HL-60 (cell line): Measurements from ENCODE around the gene NLGN3.

Source experiments
- DNase-seq, 2 experiments: peaks; one replicate each; pipeline ENCODE4 v3.0.0-alpha.2; 2010 to 2020; ENCODE audit warnings: low read depth in 1 of 2, low spot score in 1 of 2
- H3K27ac ChIP-seq: fragments of 250-450 bp; sonication (Bioruptor Pico); replicated peaks from 2 replicates; pipeline ENCODE4 v1.5.1; 2020; ENCODE audit warnings: mild to moderate bottlenecking, moderate library complexity
- H3K27me3 ChIP-seq: fragments of 250-450 bp; sonication (Bioruptor Pico); 2 replicates; pipeline ENCODE4 v1.5.1; 2021; ENCODE audit warnings: mild to moderate bottlenecking, moderate library complexity; ENCODE audit not compliant: insufficient read depth, poor library complexity, severe bottlenecking
- H3K4me3 ChIP-seq: replicated peaks from 2 replicates; pipeline ENCODE4 v1.5.1; 2011; ENCODE audit warnings: mild to moderate bottlenecking, control low read depth, low read length; ENCODE audit not compliant: insufficient read depth
- GABPA ChIP-seq: IDR thresholded peaks from 2 replicates; pipeline ENCODE4 v1.6.1; 2012; ENCODE audit warnings: low read depth
- POLR2AphosphoS5 ChIP-seq: IDR thresholded peaks from 2 replicates; pipeline ENCODE4 v1.6.1; 2012; ENCODE audit warnings: low read depth
- REST ChIP-seq: IDR thresholded peaks from 2 replicates; pipeline ENCODE4 v1.6.1; 2012; ENCODE audit warnings: low read depth; ENCODE audit not compliant: insufficient replicate concordance
- SPI1 ChIP-seq: IDR thresholded peaks from 2 replicates; pipeline ENCODE4 v1.6.1; 2012; ENCODE audit warnings: low read depth, mild to moderate bottlenecking, borderline replicate concordance
- TF ChIP-seq, protein P1 (sequence below): IDR thresholded peaks from one replicate; pipeline ENCODE4 v1.5.1; 2011; ENCODE audit warnings: low read length, control low read depth, inconsistent platforms; ENCODE audit not compliant: insufficient read depth

The NLGN3 gene

DNA sequence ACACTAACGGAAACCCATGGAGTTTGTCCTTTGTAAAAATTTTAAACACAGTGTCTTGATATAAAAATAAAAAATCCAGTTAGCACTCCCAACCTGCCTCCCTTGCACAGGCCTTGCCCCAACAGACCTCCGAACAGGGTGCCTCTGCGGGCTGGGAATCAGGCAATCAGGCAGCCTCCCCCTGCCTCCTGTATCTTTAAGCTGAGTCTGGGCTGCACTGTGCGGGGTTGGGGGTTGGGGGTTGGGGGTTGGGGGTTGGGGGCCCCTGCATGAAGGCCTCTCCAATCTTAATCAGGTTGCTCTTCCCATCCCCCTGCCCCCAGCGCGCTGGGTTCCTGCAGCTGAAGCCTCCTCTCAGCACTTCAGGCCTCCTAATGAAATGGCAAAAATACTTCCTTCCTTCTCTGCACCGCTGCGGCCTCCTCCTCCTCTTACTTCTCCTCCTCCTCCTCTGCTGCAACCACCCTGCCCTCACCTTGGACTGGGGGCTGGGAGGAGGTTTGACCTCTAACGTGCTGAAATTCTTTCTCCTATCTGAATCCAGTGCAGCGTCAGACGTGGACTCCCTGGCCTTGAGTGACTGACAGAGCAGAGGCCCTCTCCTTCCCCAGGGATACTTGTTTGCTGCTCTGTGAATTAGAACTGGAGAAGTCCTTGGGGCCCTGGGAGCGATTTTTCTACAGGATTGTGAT, 26.6 kb downstream of the NLGN3 start:
- no peak overlapping the region for H3K4me3 ChIP-seq
- peak; percentile 32 to 82 for DNase-seq
- no peaks in the 10 kb centered on the region for H3K27me3 ChIP-seq
- peak overlapping the region; percentile 74 for H3K27ac ChIP-seq
- no peak for TF ChIP-seq SPI1
- peak; percentile 44; the same call in 1 of the 2 replicates for TF ChIP-seq POLR2AphosphoS5
- TF ChIP-seq, protein P1, sequence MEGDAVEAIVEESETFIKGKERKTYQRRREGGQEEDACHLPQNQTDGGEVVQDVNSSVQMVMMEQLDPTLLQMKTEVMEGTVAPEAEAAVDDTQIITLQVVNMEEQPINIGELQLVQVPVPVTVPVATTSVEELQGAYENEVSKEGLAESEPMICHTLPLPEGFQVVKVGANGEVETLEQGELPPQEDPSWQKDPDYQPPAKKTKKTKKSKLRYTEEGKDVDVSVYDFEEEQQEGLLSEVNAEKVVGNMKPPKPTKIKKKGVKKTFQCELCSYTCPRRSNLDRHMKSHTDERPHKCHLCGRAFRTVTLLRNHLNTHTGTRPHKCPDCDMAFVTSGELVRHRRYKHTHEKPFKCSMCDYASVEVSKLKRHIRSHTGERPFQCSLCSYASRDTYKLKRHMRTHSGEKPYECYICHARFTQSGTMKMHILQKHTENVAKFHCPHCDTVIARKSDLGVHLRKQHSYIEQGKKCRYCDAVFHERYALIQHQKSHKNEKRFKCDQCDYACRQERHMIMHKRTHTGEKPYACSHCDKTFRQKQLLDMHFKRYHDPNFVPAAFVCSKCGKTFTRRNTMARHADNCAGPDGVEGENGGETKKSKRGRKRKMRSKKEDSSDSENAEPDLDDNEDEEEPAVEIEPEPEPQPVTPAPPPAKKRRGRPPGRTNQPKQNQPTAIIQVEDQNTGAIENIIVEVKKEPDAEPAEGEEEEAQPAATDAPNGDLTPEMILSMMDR, result no peak
- TF ChIP-seq REST, result no peak
- no peak for TF ChIP-seq GABPA

- TF ChIP-seq GABPA (no peak), SPI1 (no peak), POLR2AphosphoS5 (no peak), REST (no peak)
- TF ChIP-seq, protein P1, result no peak
Observed at GRCh38 chrX:71173440-71173839, 28.8 kb downstream of the NLGN3 start.

GRCh38 chrX:71174795-71175194, 30.2 kb downstream of the NLGN3 start:
- H3K4me3 ChIP-seq, result no peak overlapping the region
- TF ChIP-seq SPI1 (no peak), REST (no peak), GABPA (no peak), POLR2AphosphoS5 (no peak)
- TF ChIP-seq, protein P1, result no peak
- DNase-seq, result no peak
- H3K27me3 ChIP-seq, result no peaks in the 10 kb centered on the region
- H3K27ac ChIP-seq, result no peak overlapping the region

More at GRCh38 chrX:71173440-71173839, 28.8 kb downstream of the NLGN3 start:
- Histone ChIP-seq H3K4me3 (no peak overlapping the region), H3K27me3 (no peaks in the 10 kb centered on the region), H3K27ac (no peak overlapping the region; the same call in 1 of the 2 replicates)
- no peak for DNase-seq
